Gastroesophageal sphincter (tissue), 3 donors: ENCODE results near the gene RRAGD.

Experiments
- CTCF ChIP-seq, 4 experiments: fragments of 200-600 bp in 2 of 4; fragments of 450-650 bp in 2 of 4; sonication (generic) in 1 of 4; IDR thresholded peaks; one replicate each; pipeline ENCODE4 v1.5.1; 2017 to 2019; ENCODE audit warnings: antibody characterized with exemption in 4 of 4, mild to moderate bottlenecking in 2 of 4, moderate library complexity in 2 of 4
- POLR2AphosphoS5 ChIP-seq: sonication (generic); formaldehyde crosslinking; IDR thresholded peaks from one replicate; pipeline ENCODE4 v1.6.1; 2017; ENCODE audit warnings: antibody characterized with exemption

GRCh38 chr6:89364586-89364985 is 47.5 kb downstream of the RRAGD start:
- no peak for TF ChIP-seq CTCF (IDR thresholded peaks at IDR 0.05)
- TF ChIP-seq POLR2AphosphoS5 = no peak
